Smooth muscle cell (in vitro differentiated cells): Measurements from ENCODE around the gene DCC. TPM values are rescaled to one million over a fixed set of nuclear protein-coding genes. Genes with fewer than 3 reads are reported as not detected.

Source experiments
- DNase-seq: peaks from one replicate; lab custom pipeline; 2025; ENCODE audit not compliant: unreplicated experiment; lab: John Stamatoyannopoulos, UW
- H2AFZ ChIP-seq: fragments of 200-600 bp; sonication (generic); 2 replicates; pipeline ENCODE4 v1.6.0; 2016; ENCODE audit warnings: antibody characterized with exemption, low read depth, mild to moderate bottlenecking
- H3F3A ChIP-seq: fragments of 200-600 bp; sonication (generic); 2 replicates; pipeline ENCODE4 v1.6.0; 2017; ENCODE audit warnings: antibody characterized with exemption, low read depth
- H3K27ac ChIP-seq: fragments of 200-600 bp; sonication (generic); 2 replicates; pipeline ENCODE4 v1.5.1; 2016; ENCODE audit warnings: low read depth, mild to moderate bottlenecking
- H3K27me3 ChIP-seq: fragments of 200-600 bp; sonication (generic); 2 replicates; pipeline ENCODE4 v1.6.1; 2016; ENCODE audit warnings: low read depth, mild to moderate bottlenecking
- H3K36me3 ChIP-seq: fragments of 200-600 bp; sonication (generic); 2 replicates; pipeline ENCODE4 v1.5.1; 2016; ENCODE audit warnings: low read depth
- H3K4me1 ChIP-seq: fragments of 200-600 bp; sonication (generic); 2 replicates; pipeline ENCODE4 v1.5.1; 2016; ENCODE audit warnings: low read depth
- H3K4me2 ChIP-seq: fragments of 200-600 bp; sonication (generic); 2 replicates; pipeline ENCODE4 v1.6.0; 2016; ENCODE audit warnings: mild to moderate bottlenecking
- H3K4me3 ChIP-seq: fragments of 200-600 bp; sonication (generic); 2 replicates; pipeline ENCODE4 v1.5.1; 2016; ENCODE audit warnings: mild to moderate bottlenecking
- H3K79me2 ChIP-seq: fragments of 200-600 bp; sonication (generic); 2 replicates; pipeline ENCODE4 v1.6.0; 2016; ENCODE audit warnings: low read depth, mild to moderate bottlenecking
- H3K9ac ChIP-seq: fragments of 200-600 bp; sonication (generic); 2 replicates; pipeline ENCODE4 v1.6.0; 2016; ENCODE audit warnings: low read depth
- H3K9me3 ChIP-seq: fragments of 200-600 bp; sonication (generic); replicated peaks from 2 replicates; pipeline ENCODE4 v1.5.1; 2016; ENCODE audit warnings: low read depth
- H4K20me1 ChIP-seq: fragments of 200-600 bp; sonication (generic); 2 replicates; pipeline ENCODE4 v1.6.0; 2016; ENCODE audit warnings: low read depth
- WGBS: methylation state at CpG from one replicate; pipeline ENCODE4 v1.1.7; 2016; ENCODE audit warnings: low lambda C conversion rate; 5-methylcytosine and 5-hydroxymethylcytosine counted together
- polyA plus RNA-seq: library from polyadenylated mRNA; unstranded; fragments of >200 nt; fragmentation: Nextera tagmentation; extraction: Ambion mirVana; gene quantifications from 2 replicates; pipeline ENCODE4 v1.2.1, GENCODE V29; 2016
- total RNA-seq: library from RNA; depleted of rRNA; stranded (reverse); fragments of >200 nt; gene quantifications from 2 replicates; pipeline ENCODE4 v1.2.3, GENCODE V29; 2014
- TF ChIP-seq, protein P1 (sequence below): fragments of 200-600 bp; sonication (generic); IDR thresholded peaks from 2 replicates; pipeline ENCODE4 v1.5.1; 2017; ENCODE audit warnings: borderline replicate concordance, mild to moderate bottlenecking, antibody characterized with exemption; ENCODE audit not compliant: insufficient read depth, poor library complexity, severe bottlenecking

Gene DCC
- total and polyA plus RNA-seq, 2 experiments from 2014 or later, result not detected

DNA sequence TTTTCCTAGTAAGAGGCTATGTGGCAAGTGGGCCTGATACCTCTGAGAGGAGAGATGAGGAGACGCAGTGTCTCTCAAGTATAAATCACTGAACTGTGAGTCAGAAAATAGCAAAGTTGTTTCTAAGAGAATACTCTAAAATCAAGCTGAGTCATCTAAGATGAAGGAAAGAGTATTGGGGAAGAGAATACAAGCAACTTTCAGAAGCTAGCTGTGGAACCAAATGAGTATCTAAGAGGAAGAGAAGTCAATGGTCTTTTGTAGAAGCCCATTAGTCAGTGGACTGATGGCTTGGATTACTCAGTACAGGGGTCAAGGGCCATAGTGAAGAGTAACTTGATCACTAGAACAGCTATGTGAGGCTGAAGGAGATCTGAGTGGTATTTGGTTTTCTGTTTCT is 2.7 kb upstream of the DCC start:
- Histone ChIP-seq H3K4me2 (no peak overlapping the region), H3K9me3 (no peaks in the 10 kb centered on the region), H3K36me3 (no peaks in the 10 kb centered on the region), H3F3A (peaks cover 16% of the 10 kb centered on the region), H3K79me2 (no peaks in the 10 kb centered on the region), H3K9ac (no peak overlapping the region), H4K20me1 (no peaks in the 10 kb centered on the region), H3K27ac (no peak overlapping the region), H3K4me1 (peaks cover 9% of the 10 kb centered on the region), H3K4me3 (no peak overlapping the region), H3K27me3 (peaks cover 42% of the 10 kb centered on the region), H2AFZ (no peak overlapping the region)
- 11% methylated on average over 1 of the region's 1 CpG for WGBS
- DNase-seq, result no peak
- TF ChIP-seq, protein P1, sequence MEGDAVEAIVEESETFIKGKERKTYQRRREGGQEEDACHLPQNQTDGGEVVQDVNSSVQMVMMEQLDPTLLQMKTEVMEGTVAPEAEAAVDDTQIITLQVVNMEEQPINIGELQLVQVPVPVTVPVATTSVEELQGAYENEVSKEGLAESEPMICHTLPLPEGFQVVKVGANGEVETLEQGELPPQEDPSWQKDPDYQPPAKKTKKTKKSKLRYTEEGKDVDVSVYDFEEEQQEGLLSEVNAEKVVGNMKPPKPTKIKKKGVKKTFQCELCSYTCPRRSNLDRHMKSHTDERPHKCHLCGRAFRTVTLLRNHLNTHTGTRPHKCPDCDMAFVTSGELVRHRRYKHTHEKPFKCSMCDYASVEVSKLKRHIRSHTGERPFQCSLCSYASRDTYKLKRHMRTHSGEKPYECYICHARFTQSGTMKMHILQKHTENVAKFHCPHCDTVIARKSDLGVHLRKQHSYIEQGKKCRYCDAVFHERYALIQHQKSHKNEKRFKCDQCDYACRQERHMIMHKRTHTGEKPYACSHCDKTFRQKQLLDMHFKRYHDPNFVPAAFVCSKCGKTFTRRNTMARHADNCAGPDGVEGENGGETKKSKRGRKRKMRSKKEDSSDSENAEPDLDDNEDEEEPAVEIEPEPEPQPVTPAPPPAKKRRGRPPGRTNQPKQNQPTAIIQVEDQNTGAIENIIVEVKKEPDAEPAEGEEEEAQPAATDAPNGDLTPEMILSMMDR, result no peak

DNA sequence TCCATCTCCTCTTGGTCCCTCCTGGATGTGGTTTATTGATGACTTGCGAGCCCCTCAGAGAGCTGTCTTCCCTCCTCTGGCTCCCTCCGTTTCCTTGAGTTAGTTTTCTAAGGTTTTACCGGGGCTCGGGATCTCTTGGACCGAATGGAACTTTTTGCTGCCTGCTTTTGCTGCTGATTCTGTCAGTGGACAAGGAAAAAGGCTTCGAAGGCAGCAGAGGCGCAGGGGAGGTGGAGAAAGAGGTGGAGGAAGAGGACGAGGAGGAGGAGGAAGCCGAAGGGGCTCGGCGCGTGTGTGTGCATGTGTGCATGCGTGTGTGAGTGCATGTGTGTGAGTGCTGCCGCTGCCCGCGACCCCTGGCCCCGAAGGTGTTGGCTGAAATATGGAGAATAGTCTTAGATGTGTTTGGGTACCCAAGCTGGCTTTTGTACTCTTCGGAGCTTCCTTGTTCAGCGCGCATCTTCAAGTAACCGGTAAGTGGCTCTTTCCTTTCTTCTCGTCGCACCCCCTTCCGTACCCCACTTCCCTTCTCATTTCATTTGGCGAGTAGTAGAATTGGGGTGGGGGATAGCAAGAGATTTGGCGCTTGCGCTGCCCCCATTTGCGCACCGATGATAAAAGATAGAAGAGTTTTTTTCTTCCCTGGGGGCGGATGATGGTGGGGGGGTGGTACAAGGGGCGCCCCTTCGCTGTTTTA is 557 bp downstream of the DCC start:
- H3K36me3 ChIP-seq, result no peaks in the 10 kb centered on the region
- H4K20me1 ChIP-seq, result no peaks in the 10 kb centered on the region
- H3K9ac ChIP-seq, result no peak overlapping the region
- no peaks in the 10 kb centered on the region for H3K9me3 ChIP-seq
- TF ChIP-seq, protein P1, result no peak
- H3K27ac ChIP-seq, result no peak overlapping the region
- H3K4me2 ChIP-seq, result peak overlapping the region; percentile 85
- H3K27me3 ChIP-seq, result peaks cover 60% of the 10 kb centered on the region
- no peak for DNase-seq
- peak overlapping the region; percentile 50 for H3K4me3 ChIP-seq
- H2AFZ ChIP-seq, result peak overlapping the region; percentile 83
- WGBS, result 5% methylated on average over 31 of the region's 32 CpGs
- no peaks in the 10 kb centered on the region for H3K79me2 ChIP-seq
- no peaks in the 10 kb centered on the region for H3F3A ChIP-seq
- peaks cover 9% of the 10 kb centered on the region for H3K4me1 ChIP-seq

- H2AFZ ChIP-seq, result no peak overlapping the region
- no peaks in the 10 kb centered on the region for H4K20me1 ChIP-seq
- H3K9ac ChIP-seq, result no peak overlapping the region
- H3K36me3 ChIP-seq, result no peaks in the 10 kb centered on the region
- TF ChIP-seq, protein P1, result no peak
- H3K4me3 ChIP-seq, result peak overlapping the region; percentile 50
- no peaks in the 10 kb centered on the region for H3K9me3 ChIP-seq
- H3K79me2 ChIP-seq, result no peaks in the 10 kb centered on the region
- no peak overlapping the region for H3K27ac ChIP-seq
- H3K4me2 ChIP-seq, result peak overlapping the region; percentile 85
- 9% methylated on average over 7 of the region's 7 CpGs for WGBS
- no peaks in the 10 kb centered on the region for H3F3A ChIP-seq
- peaks cover 9% of the 10 kb centered on the region for H3K4me1 ChIP-seq
- peaks cover 65% of the 10 kb centered on the region for H3K27me3 ChIP-seq
- DNase-seq, result no peak
Measured at GRCh38 chr18:52341103-52341432, 1.1 kb downstream of the DCC start.

GRCh38 chr18:52341608-52342381 is 1.8 kb downstream of the DCC start:
- Histone ChIP-seq H3K36me3 (no peaks in the 10 kb centered on the region), H4K20me1 (no peaks in the 10 kb centered on the region), H3K4me1 (peaks cover 9% of the 10 kb centered on the region), H3K79me2 (no peaks in the 10 kb centered on the region), H3F3A (no peaks in the 10 kb centered on the region), H3K9me3 (no peaks in the 10 kb centered on the region), H3K27me3 (peaks cover 68% of the 10 kb centered on the region), H3K27ac (no peak overlapping the region), H2AFZ (peak overlapping the region; percentile 84), H3K4me2 (peak overlapping the region; percentile 81), H3K4me3 (peak overlapping the region; percentile 50), H3K9ac (no peak overlapping the region)
- TF ChIP-seq, protein P1, result no peak
- 2% methylated on average over 40 of the region's 45 CpGs for WGBS
- peak; percentile 3 for DNase-seq
